ENCODE measurements around the gene DAPP1.

DNA sequence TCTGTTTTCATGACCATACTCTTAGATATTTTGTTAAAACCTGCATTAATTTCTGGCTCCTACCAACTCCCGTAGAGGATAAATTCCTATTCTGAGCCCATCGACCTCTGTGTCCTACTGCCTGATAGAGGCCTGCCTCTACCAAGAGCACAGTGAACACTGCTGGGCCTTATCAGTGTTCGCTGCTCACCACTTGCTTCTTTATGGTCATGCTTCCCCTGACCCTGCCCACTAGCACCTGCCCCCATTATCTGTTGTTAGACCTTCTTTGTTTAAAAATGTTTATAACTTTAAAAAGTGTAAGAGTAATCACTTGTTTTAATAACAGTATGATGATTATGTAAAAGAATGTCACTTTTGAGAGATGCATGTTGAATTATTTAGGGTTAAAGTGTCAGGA, 6.1 kb downstream of the DAPP1 start:
- TF ChIP-seq POLR2AphosphoS5 (IDR thresholded peaks at IDR 0.05; ENCODE audit: low read depth, low read length) = no peak
- TF ChIP-seq POLR2A (IDR thresholded peaks at IDR 0.05; ENCODE audit: low read depth, low read length) = no peak
